SK-N-SH (cell line): ENCODE measurements around the gene FGFBP1.

Experiments used
- CTCF ChIP-seq: fragments of 200-600 bp; sonication (generic); IDR thresholded peaks from 2 replicates; pipeline ENCODE4 v1.6.1; 2017; ENCODE audit warnings: antibody characterized with exemption, mild to moderate bottlenecking, moderate library complexity
- ELF1 ChIP-seq: IDR thresholded peaks from 2 replicates; pipeline ENCODE4 v1.4.0; 2012
- EP300 ChIP-seq, 2 experiments: IDR thresholded peaks; 2 replicates each; pipeline versions ENCODE4 v1.4.0 to v1.6.1; 2012; ENCODE audit warnings: borderline replicate concordance in 1 of 2, low read depth in 1 of 2, low read length in 1 of 2
- EZH2phosphoT487 ChIP-seq: fragments of 200-600 bp; sonication (generic); IDR thresholded peaks from 2 replicates; pipeline ENCODE4 v1.6.1; 2017; ENCODE audit warnings: low read depth, mixed run types, mild to moderate bottlenecking, antibody characterized with exemption, moderate library complexity, borderline replicate concordance
- FOXM1 ChIP-seq: IDR thresholded peaks from 2 replicates; pipeline ENCODE4 v1.4.0; 2012; ENCODE audit warnings: low read depth, mild to moderate bottlenecking
- GABPA ChIP-seq: IDR thresholded peaks from 2 replicates; pipeline ENCODE4 v1.4.0; 2012; ENCODE audit warnings: low read depth, mild to moderate bottlenecking
- JUND ChIP-seq: IDR thresholded peaks from 2 replicates; pipeline ENCODE4 v1.4.0; 2012
- MAX ChIP-seq: IDR thresholded peaks from 2 replicates; pipeline ENCODE4 v1.4.0; 2012; ENCODE audit warnings: low read depth
- RAD21 ChIP-seq: IDR thresholded peaks from 2 replicates; pipeline ENCODE4 v1.6.1; 2012; ENCODE audit warnings: mild to moderate bottlenecking, low read length
- RCOR1 ChIP-seq: fragments of 150-350 bp; IDR thresholded peaks from 2 replicates; pipeline ENCODE4 v1.6.1; 2017; ENCODE audit warnings: antibody characterized with exemption, low read length
- TAF1 ChIP-seq: IDR thresholded peaks from 2 replicates; pipeline ENCODE4 v1.6.1; 2012; ENCODE audit warnings: low read depth, mild to moderate bottlenecking, low read length, moderate library complexity, borderline replicate concordance

GRCh38 chr4:15958562-15958961, 20.0 kb upstream of the FGFBP1 start:
- TF ChIP-seq GABPA = no peak
- TF ChIP-seq EZH2phosphoT487 = no peak
- no peak for TF ChIP-seq RCOR1
- no peak for TF ChIP-seq FOXM1
- no peak for TF ChIP-seq CTCF
- TF ChIP-seq TAF1 = no peak
- no peak for TF ChIP-seq MAX
- no peak for TF ChIP-seq ELF1
- TF ChIP-seq RAD21 = no peak
- no peak for TF ChIP-seq EP300 (IDR thresholded peaks at IDR 0.05; ENCODE audit: borderline replicate concordance in 1 of 2, low read depth in 1 of 2, low read length in 1 of 2)
- TF ChIP-seq JUND = no peak
